Endothelial cell of umbilical vein (primary cell): Measurements from ENCODE around the gene HABP4. TPM values are rescaled to one million over a fixed set of nuclear protein-coding genes. Genes with fewer than 3 reads are reported as not detected.

Source experiments
- BruUV-seq: library from RNA; stranded (reverse); fragments of 400-500 nt; replicated peaks from 2 replicates; lab custom pipeline; 2021; lab: Mats Ljungman, UMichigan
- CTCF ChIA-PET: fragments of 300-600, 350-600 bp; sonication (Branson Sonifier 250); formaldehyde crosslinking; loops from one replicate; lab custom pipeline; 2021; ENCODE audit warnings: antibody characterized with exemption, inconsistent platforms; lab: Charles Lee
- POLR2A ChIA-PET: fragments of 300-600, 350-600 bp; sonication (Branson Sonifier 250); formaldehyde crosslinking; loops from one replicate; lab custom pipeline; 2021; ENCODE audit warnings: antibody characterized with exemption, inconsistent platforms; lab: Charles Lee
- DNase-seq: peaks from one replicate; pipeline ENCODE4 v3.0.0-alpha.2; 2011; ENCODE audit warnings: low read depth, low spot score
- FAIRE-seq: peaks from 2 replicates; lab custom pipeline; 2011; peaks lifted over from hg19 to GRCh38; lab: Jason Lieb, UNC
- H2AFZ ChIP-seq: 2 replicates; pipeline ENCODE4 v1.6.0; 2012; ENCODE audit warnings: low read depth, low read length, control low read depth, inconsistent platforms
- H3K27ac ChIP-seq: 2 replicates; pipeline ENCODE4 v1.5.1; 2011; ENCODE audit warnings: low read depth, mild to moderate bottlenecking, control low read depth, low read length, moderate library complexity; ENCODE audit not compliant: insufficient read depth
- H3K27me3 ChIP-seq, 2 experiments: 2 replicates each; pipeline versions ENCODE4 v1.6.0 to v1.6.1; 2011; ENCODE audit warnings: low read length in 2 of 2, mixed read lengths in 1 of 2; ENCODE audit not compliant: control insufficient read depth in 2 of 2, insufficient read depth in 2 of 2
- H3K36me3 ChIP-seq, 2 experiments: 2 replicates in 1 of 2; 3 replicates in 1 of 2; pipeline ENCODE4 v1.5.1; 2011; ENCODE audit warnings: low read length in 2 of 2, mild to moderate bottlenecking in 1 of 2, moderate library complexity in 1 of 2; ENCODE audit not compliant: control insufficient read depth in 2 of 2, insufficient read depth in 2 of 2; ENCODE audit errors: extremely low read depth in 1 of 2
- H3K4me1 ChIP-seq: 3 replicates; pipeline ENCODE4 v1.5.1; 2011; ENCODE audit warnings: mild to moderate bottlenecking, low read length; ENCODE audit not compliant: control insufficient read depth, insufficient read depth; ENCODE audit errors: extremely low read depth
- H3K4me2 ChIP-seq: 2 replicates; pipeline ENCODE4 v1.6.1; 2011; ENCODE audit warnings: low read length, control low read depth, mixed read lengths; ENCODE audit not compliant: insufficient read depth
- H3K4me3 ChIP-seq, 3 experiments: fragments of 200-600 bp in 1 of 3; sonication (generic), shearing (Covaris generic) in 1 of 3; replicated peaks in 1 of 3; 2 replicates each; pipeline ENCODE4 v1.5.1; 2011 to 2016; ENCODE audit warnings: control low read depth in 3 of 3, low read length in 3 of 3, mild to moderate bottlenecking in 2 of 3, inconsistent platforms in 1 of 3, low read depth in 1 of 3, moderate library complexity in 1 of 3; ENCODE audit not compliant: insufficient read depth in 1 of 3
- H3K79me2 ChIP-seq: 2 replicates; pipeline ENCODE4 v1.6.0; 2012; ENCODE audit warnings: low read length, inconsistent platforms; ENCODE audit not compliant: control insufficient read depth, insufficient read depth
- H3K9ac ChIP-seq: replicated peaks from 2 replicates; pipeline ENCODE3; 2011; ENCODE audit warnings: low read length, control low read depth; ENCODE audit not compliant: insufficient read depth; ENCODE audit errors: extremely low read depth
- H3K9me1 ChIP-seq: replicated peaks from 3 replicates; pipeline ENCODE4 v1.6.0; 2011; ENCODE audit warnings: mild to moderate bottlenecking, low read length; ENCODE audit not compliant: control insufficient read depth, insufficient read depth; ENCODE audit errors: extremely low read depth
- H3K9me3 ChIP-seq: replicated peaks from 2 replicates; pipeline ENCODE4 v1.5.1; 2012; ENCODE audit warnings: low read length, inconsistent platforms; ENCODE audit not compliant: control insufficient read depth, insufficient read depth
- H4K20me1 ChIP-seq: replicated peaks from 2 replicates; pipeline ENCODE3; 2011; ENCODE audit warnings: mild to moderate bottlenecking, low read length; ENCODE audit not compliant: control insufficient read depth, insufficient read depth; ENCODE audit errors: extremely low read depth
- EZH2 ChIP-seq: IDR thresholded peaks from 2 replicates; pipeline ENCODE4 v1.6.1; 2012; ENCODE audit warnings: borderline replicate concordance, low read depth, mild to moderate bottlenecking, moderate library complexity, low read length, inconsistent platforms; ENCODE audit not compliant: severe bottlenecking
- FOS ChIP-seq: IDR thresholded peaks from 2 replicates; pipeline ENCODE4 v1.6.1; 2011; ENCODE audit warnings: mild to moderate bottlenecking, low read length, moderate library complexity, borderline replicate concordance; ENCODE audit not compliant: insufficient read depth
- GATA2 ChIP-seq: IDR thresholded peaks from 2 replicates; pipeline ENCODE4 v1.7.0; 2011; ENCODE audit warnings: low read depth, mild to moderate bottlenecking, moderate library complexity, mixed read lengths, low read length; ENCODE audit not compliant: insufficient read length, insufficient read depth
- JUN ChIP-seq: IDR thresholded peaks from 2 replicates; pipeline ENCODE4 v1.6.1; 2011; ENCODE audit warnings: borderline replicate concordance, low read depth; ENCODE audit not compliant: insufficient read length, insufficient read depth
- MYC ChIP-seq: IDR thresholded peaks from one replicate; pipeline ENCODE4 v1.6.1; 2011; ENCODE audit warnings: mild to moderate bottlenecking, low read depth, low read length
- POLR2A ChIP-seq: IDR thresholded peaks from 2 replicates; pipeline ENCODE4 v1.6.1; 2012; ENCODE audit warnings: low read depth, mild to moderate bottlenecking, control low read depth, low read length
- dilution Hi-C: fragments of 300-500 bp; cut with MboI; formaldehyde crosslinking; loops from one replicate; pipeline ENCODE4 v1.15.0; 2019; ENCODE audit warnings: low sequenced_read_pairs; ENCODE audit not compliant: extremely low pct_ligation_motif_present
- intact Hi-C: fragments of 100-400 bp; cut with micrococcal nuclease; formaldehyde crosslinking; loops from one replicate; pipeline ENCODE4 v1.10.0; 2022
- polyA plus RNA-seq, 4 experiments: library from polyadenylated mRNA; depleted of rRNA in 3 of 4; stranded (reverse) in 3 of 4; unstranded in 1 of 4; fragments of >200 nt; gene quantifications; 2 replicates each; pipeline versions ENCODE4 v1.2.1 to v1.2.3, GENCODE V29; 2011 to 2012; ENCODE audit warnings: missing spikeins in 1 of 4
- total RNA-seq: library from RNA; stranded (reverse); gene quantifications from 2 replicates; pipeline ENCODE4 v1.2.3, GENCODE V29; 2021
- TF ChIP-seq, protein P1 (sequence below): IDR thresholded peaks from 2 replicates; pipeline ENCODE4 v1.6.1; 2011; ENCODE audit not compliant: insufficient read depth, insufficient read length
- TF ChIP-seq, protein P2 (sequence below), 2 donors: IDR thresholded peaks; 1 replicate in 1 of 2; 2 replicates in 1 of 2; pipeline ENCODE4 v1.5.1; 2011; ENCODE audit warnings: low read length in 2 of 2, mild to moderate bottlenecking in 2 of 2, moderate library complexity in 2 of 2, control low read depth in 1 of 2, inconsistent platforms in 1 of 2, low read depth in 1 of 2; ENCODE audit not compliant: insufficient read depth in 1 of 2; ENCODE audit errors: extremely low read depth in 1 of 2

The HABP4 gene
- total and polyA plus RNA-seq, 2 donors (not counting 3 experiments of a cell fraction or from before 2014, with no cell fraction given), result 4.6 to 11.1 TPM

- peaks cover 3% of the 10 kb centered on the region in 2 experiments for H3K36me3 ChIP-seq
- no peak overlapping the region for H3K4me3 ChIP-seq
- dilution Hi-C loops, result no loop called here
- DNase-seq (no peak), FAIRE-seq (no peak)
- POLR2A ChIA-PET, result no interaction called here
- BruUV-seq, result no TSS peak
- no peaks in the 10 kb centered on the region for H3K9me1 ChIP-seq
- H3K4me1 ChIP-seq, result no peaks in the 10 kb centered on the region
- H3K4me2 ChIP-seq, result no peak overlapping the region
- H4K20me1 ChIP-seq, result no peaks in the 10 kb centered on the region
- no peaks in the 10 kb centered on the region for H3K9me3 ChIP-seq
- CTCF ChIA-PET, result no interaction called here
- H3K27me3 ChIP-seq, result no peaks in the 10 kb centered on the region
- H3K9ac ChIP-seq, result no peak overlapping the region
- TF ChIP-seq, protein P1, sequence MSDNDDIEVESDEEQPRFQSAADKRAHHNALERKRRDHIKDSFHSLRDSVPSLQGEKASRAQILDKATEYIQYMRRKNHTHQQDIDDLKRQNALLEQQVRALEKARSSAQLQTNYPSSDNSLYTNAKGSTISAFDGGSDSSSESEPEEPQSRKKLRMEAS, result no peak
- TF ChIP-seq, protein P2, sequence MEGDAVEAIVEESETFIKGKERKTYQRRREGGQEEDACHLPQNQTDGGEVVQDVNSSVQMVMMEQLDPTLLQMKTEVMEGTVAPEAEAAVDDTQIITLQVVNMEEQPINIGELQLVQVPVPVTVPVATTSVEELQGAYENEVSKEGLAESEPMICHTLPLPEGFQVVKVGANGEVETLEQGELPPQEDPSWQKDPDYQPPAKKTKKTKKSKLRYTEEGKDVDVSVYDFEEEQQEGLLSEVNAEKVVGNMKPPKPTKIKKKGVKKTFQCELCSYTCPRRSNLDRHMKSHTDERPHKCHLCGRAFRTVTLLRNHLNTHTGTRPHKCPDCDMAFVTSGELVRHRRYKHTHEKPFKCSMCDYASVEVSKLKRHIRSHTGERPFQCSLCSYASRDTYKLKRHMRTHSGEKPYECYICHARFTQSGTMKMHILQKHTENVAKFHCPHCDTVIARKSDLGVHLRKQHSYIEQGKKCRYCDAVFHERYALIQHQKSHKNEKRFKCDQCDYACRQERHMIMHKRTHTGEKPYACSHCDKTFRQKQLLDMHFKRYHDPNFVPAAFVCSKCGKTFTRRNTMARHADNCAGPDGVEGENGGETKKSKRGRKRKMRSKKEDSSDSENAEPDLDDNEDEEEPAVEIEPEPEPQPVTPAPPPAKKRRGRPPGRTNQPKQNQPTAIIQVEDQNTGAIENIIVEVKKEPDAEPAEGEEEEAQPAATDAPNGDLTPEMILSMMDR (IDR thresholded peaks at IDR 0.05; ENCODE audit: extremely low read depth in 1 of 2, insufficient read depth in 1 of 2, low read depth in 1 of 2, low read length in 2 of 2), result no peak
- TF ChIP-seq MYC (no peak), GATA2 (no peak), JUN (no peak)
- H2AFZ ChIP-seq, result no peak overlapping the region
- intact Hi-C loops, result no loop called here
- no peak overlapping the region for H3K27ac ChIP-seq
- no peaks in the 10 kb centered on the region for H3K79me2 ChIP-seq
These were observed 34.6 kb downstream of the HABP4 start for GRCh38 chr9:96484521-96484931.

GRCh38 chr9:96485280-96485679 lies 35.3 kb downstream of the HABP4 start:
- no peaks in the 10 kb centered on the region for H3K27me3 ChIP-seq
- BruUV-seq, result no TSS peak
- no peak overlapping the region for H3K9ac ChIP-seq
- ChIA-PET CTCF (interaction anchor here (1.3 kb wide), 1 partner anchor 35 kb away, joined by 3 read pairs; the partner anchor contains the start of gene HABP4), POLR2A (no interaction called here)
- no peak overlapping the region for H3K4me3 ChIP-seq
- FAIRE-seq (no peak), DNase-seq (no peak)
- H3K9me1 ChIP-seq, result no peaks in the 10 kb centered on the region
- no peaks in the 10 kb centered on the region for H4K20me1 ChIP-seq
- intact Hi-C loops, result no loop called here
- no peak overlapping the region for H2AFZ ChIP-seq
- no peaks in the 10 kb centered on the region for H3K9me3 ChIP-seq
- H3K4me1 ChIP-seq, result no peaks in the 10 kb centered on the region
- TF ChIP-seq POLR2A, result no peak
- no peak for TF ChIP-seq EZH2
- TF ChIP-seq FOS, result no peak
- H3K27ac ChIP-seq, result no peak overlapping the region
- no peak overlapping the region for H3K4me2 ChIP-seq
- H3K36me3 ChIP-seq, result peaks cover 3% of the 10 kb centered on the region in 2 experiments
- H3K79me2 ChIP-seq, result no peaks in the 10 kb centered on the region
- dilution Hi-C loops, result no loop called here
